Loucy (cell line): ENCODE measurements around the gene MYCN.

Experiments
- H2AFZ ChIP-seq: fragments of 200-600 bp; sonication (generic); 2 replicates; pipeline ENCODE4 v1.6.0; 2016; ENCODE audit warnings: antibody characterized with exemption, mild to moderate bottlenecking, low read length, moderate library complexity
- H3F3A ChIP-seq: fragments of 200-600 bp; 2 replicates; pipeline ENCODE4 v1.6.0; 2016; ENCODE audit warnings: antibody characterized with exemption, low read depth, mild to moderate bottlenecking
- H3K27me3 ChIP-seq: fragments of 200-600 bp; sonication (generic); 2 replicates; pipeline ENCODE4 v1.6.1; 2014; ENCODE audit warnings: low read length, mild to moderate bottlenecking; ENCODE audit not compliant: insufficient read depth, poor library complexity, severe bottlenecking
- H3K36me3 ChIP-seq: fragments of 200-600 bp; sonication (generic); 2 replicates; pipeline ENCODE4 v1.6.1; 2016; ENCODE audit warnings: low read length; ENCODE audit not compliant: insufficient read depth
- H3K4me1 ChIP-seq: fragments of 200-600 bp; sonication (generic); 2 replicates; pipeline ENCODE4 v1.5.1; 2014; ENCODE audit warnings: low read length, mild to moderate bottlenecking; ENCODE audit not compliant: insufficient read depth, poor library complexity, severe bottlenecking
- H3K4me2 ChIP-seq: fragments of 200-600 bp; sonication (generic); 2 replicates; pipeline ENCODE4 v1.6.0; 2014; ENCODE audit warnings: antibody characterized with exemption, low read length, low read depth, mild to moderate bottlenecking; ENCODE audit not compliant: poor library complexity, severe bottlenecking
- H3K4me3 ChIP-seq: fragments of 200-600 bp; sonication (generic); 2 replicates; pipeline ENCODE4 v1.5.1; 2014; ENCODE audit warnings: low read length, mild to moderate bottlenecking, mixed read lengths; ENCODE audit not compliant: poor library complexity, severe bottlenecking
- H3K79me2 ChIP-seq: fragments of 200-600 bp; sonication (generic); 2 replicates; pipeline ENCODE4 v1.6.1; 2014; ENCODE audit warnings: low read length; ENCODE audit not compliant: insufficient read depth
- H3K9ac ChIP-seq: fragments of 200-600 bp; sonication (generic); 2 replicates; pipeline ENCODE4 v1.6.0; 2014; ENCODE audit warnings: mild to moderate bottlenecking, low read depth, low read length, moderate library complexity; ENCODE audit not compliant: poor library complexity, severe bottlenecking
- H3K9me2 ChIP-seq: fragments of 200-600 bp; sonication (generic); replicated peaks from 2 replicates; pipeline ENCODE4 v1.6.1; 2016; ENCODE audit warnings: low read depth, low read length, mixed read lengths
- H3K9me3 ChIP-seq: fragments of 200-600 bp; sonication (generic); 2 replicates; pipeline ENCODE4 v1.6.1; 2014; ENCODE audit warnings: mild to moderate bottlenecking, antibody characterized with exemption, low read length, low read depth; ENCODE audit not compliant: insufficient read depth
- H4K20me1 ChIP-seq: fragments of 200-600 bp; sonication (generic); 2 replicates; pipeline ENCODE4 v1.6.0; 2014; ENCODE audit warnings: antibody characterized with exemption, low read length, mild to moderate bottlenecking; ENCODE audit not compliant: insufficient read depth, poor library complexity, severe bottlenecking
- EZH2phosphoT487 ChIP-seq: fragments of 200-600 bp; IDR thresholded peaks from 2 replicates; pipeline ENCODE4 v1.6.1; 2018; ENCODE audit warnings: antibody characterized with exemption, mild to moderate bottlenecking, moderate library complexity, borderline replicate concordance
- TF ChIP-seq, protein P1 (sequence below): fragments of 200-600 bp; sonication (generic); conservative IDR thresholded peaks from 2 replicates; pipeline ENCODE4 v1.5.1; 2014; ENCODE audit warnings: mild to moderate bottlenecking, antibody characterized with exemption, low read length

The MYCN gene

GRCh38 chr2:15893085-15893484, 47.3 kb upstream of the MYCN start:
- H3K4me3 ChIP-seq: no peak overlapping the region
- H3K9me3 ChIP-seq: peaks cover 3% of the 10 kb centered on the region; the same call in 1 of the 2 replicates
- H3K4me2 ChIP-seq: no peak overlapping the region

DNA sequence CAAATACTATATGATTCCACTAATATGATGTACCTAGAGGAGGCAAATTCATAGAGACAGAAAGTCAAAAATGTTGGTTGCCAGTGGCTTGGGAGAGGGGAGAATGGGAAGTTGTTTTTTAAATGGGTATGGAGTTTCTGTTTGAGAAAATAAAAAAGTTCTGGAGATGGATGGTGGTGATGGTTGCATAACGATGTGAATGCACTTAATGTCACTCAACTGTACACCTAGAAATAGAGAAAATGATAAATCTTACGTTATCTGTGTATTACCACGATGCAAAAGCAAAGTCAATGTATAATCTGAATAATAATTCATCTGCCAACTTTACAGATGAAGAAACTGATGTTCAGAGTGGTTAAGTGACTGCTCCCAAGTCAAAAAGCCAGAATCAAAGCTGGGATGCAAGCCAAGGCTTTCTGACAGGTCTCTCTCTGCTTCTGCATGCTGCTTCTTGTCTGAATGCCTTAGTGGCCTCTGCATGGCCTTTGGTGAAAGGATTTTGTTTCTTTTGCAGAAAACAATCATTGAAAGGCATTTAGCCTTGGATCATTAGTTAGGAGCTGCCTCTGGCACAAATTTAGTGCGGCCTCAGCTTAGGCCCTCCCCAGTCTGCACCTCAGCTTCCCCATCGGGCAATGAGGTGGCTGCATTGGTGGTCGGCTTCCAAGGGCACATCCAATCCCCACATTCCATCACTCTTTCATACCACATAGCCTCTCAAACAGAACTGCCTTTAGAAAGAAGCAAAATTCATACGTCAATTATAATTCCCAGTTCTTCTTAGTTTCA, 46.5 kb upstream of the MYCN start:
- H2AFZ ChIP-seq: no peak overlapping the region
- H3K79me2 ChIP-seq: no peaks in the 10 kb centered on the region
- no peaks in the 10 kb centered on the region for H3K4me1 ChIP-seq
- H3K4me3 ChIP-seq: no peak overlapping the region
- H3F3A ChIP-seq: no peaks in the 10 kb centered on the region
- H3K9me2 ChIP-seq: no peaks in the 10 kb centered on the region
- H3K36me3 ChIP-seq: no peaks in the 10 kb centered on the region
- H3K9me3 ChIP-seq: peaks cover 3% of the 10 kb centered on the region; the same call in 1 of the 2 replicates
- no peak overlapping the region for H3K4me2 ChIP-seq
- no peaks in the 10 kb centered on the region for H4K20me1 ChIP-seq
- H3K9ac ChIP-seq: no peak overlapping the region
- H3K27me3 ChIP-seq: no peaks in the 10 kb centered on the region
- TF ChIP-seq EZH2phosphoT487: no peak

More at GRCh38 chr2:15893085-15893484, 47.3 kb upstream of the MYCN start:
- no peaks in the 10 kb centered on the region for H3K4me1 ChIP-seq
- H2AFZ ChIP-seq: no peak overlapping the region
- no peaks in the 10 kb centered on the region for H3K27me3 ChIP-seq
- H3F3A ChIP-seq: no peaks in the 10 kb centered on the region
- TF ChIP-seq, protein P1, sequence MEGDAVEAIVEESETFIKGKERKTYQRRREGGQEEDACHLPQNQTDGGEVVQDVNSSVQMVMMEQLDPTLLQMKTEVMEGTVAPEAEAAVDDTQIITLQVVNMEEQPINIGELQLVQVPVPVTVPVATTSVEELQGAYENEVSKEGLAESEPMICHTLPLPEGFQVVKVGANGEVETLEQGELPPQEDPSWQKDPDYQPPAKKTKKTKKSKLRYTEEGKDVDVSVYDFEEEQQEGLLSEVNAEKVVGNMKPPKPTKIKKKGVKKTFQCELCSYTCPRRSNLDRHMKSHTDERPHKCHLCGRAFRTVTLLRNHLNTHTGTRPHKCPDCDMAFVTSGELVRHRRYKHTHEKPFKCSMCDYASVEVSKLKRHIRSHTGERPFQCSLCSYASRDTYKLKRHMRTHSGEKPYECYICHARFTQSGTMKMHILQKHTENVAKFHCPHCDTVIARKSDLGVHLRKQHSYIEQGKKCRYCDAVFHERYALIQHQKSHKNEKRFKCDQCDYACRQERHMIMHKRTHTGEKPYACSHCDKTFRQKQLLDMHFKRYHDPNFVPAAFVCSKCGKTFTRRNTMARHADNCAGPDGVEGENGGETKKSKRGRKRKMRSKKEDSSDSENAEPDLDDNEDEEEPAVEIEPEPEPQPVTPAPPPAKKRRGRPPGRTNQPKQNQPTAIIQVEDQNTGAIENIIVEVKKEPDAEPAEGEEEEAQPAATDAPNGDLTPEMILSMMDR: no peak
- TF ChIP-seq EZH2phosphoT487: no peak
- no peaks in the 10 kb centered on the region for H3K36me3 ChIP-seq
- H3K79me2 ChIP-seq: no peaks in the 10 kb centered on the region
- H4K20me1 ChIP-seq: no peaks in the 10 kb centered on the region
- H3K9me2 ChIP-seq: no peaks in the 10 kb centered on the region
- no peak overlapping the region for H3K9ac ChIP-seq

DNA sequence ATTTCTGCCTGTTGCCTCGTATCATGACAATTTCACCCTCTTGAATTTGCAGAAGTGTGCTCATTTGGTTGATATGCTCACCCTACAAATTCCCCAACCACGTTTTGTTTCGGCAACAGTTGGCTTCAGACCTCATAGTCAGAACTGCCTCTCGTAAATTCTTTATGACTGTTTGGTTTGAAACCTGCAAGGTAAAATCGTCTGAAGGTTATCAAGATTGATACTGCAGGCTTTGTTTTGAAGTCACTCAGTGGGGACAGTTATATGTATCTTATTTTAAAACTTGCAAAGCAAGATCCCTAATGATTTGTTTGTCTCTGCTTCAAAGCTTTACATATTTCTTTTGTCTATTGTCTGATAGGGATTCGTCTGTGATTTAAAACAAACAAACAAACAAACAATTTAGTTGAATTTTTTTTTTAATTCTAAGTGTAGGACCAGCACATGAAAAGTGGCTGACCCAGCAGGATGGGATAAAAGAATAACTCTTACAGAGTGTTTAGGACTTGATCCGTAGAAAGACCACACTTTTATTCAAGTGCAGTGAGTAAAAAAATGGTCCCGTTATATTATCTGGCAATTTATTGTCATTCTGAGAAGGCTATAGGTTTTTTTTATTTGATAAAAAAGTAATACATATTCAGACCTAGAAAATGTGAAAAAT, 45.7 kb upstream of the MYCN start:
- peaks cover 3% of the 10 kb centered on the region; the same call in 1 of the 2 replicates for H3K9me3 ChIP-seq
- no peaks in the 10 kb centered on the region for H3K36me3 ChIP-seq
- no peak overlapping the region for H3K4me2 ChIP-seq
- no peaks in the 10 kb centered on the region for H3K4me1 ChIP-seq
- no peak overlapping the region for H3K4me3 ChIP-seq
- H2AFZ ChIP-seq: no peak overlapping the region
- no peaks in the 10 kb centered on the region for H3K79me2 ChIP-seq
- no peak overlapping the region for H3K9ac ChIP-seq
- H4K20me1 ChIP-seq: no peaks in the 10 kb centered on the region
- no peaks in the 10 kb centered on the region for H3F3A ChIP-seq
- H3K27me3 ChIP-seq: no peaks in the 10 kb centered on the region
- H3K9me2 ChIP-seq: no peaks in the 10 kb centered on the region
- TF ChIP-seq EZH2phosphoT487: no peak
- TF ChIP-seq, protein P1: no peak
